CD14-positive monocyte (primary cell): ENCODE data around the gene ELP1. TPM values are rescaled to one million over a fixed set of nuclear protein-coding genes. Genes with fewer than 3 reads are reported as not detected.
A peak's percentile ranks its signal among the peaks of the same experiment; 100 is the strongest.

Experiments used
- DNase-seq, 3 donors: peaks; one replicate each; pipeline ENCODE4 v3.0.0-alpha.2; 2011 to 2022
- H2AFZ ChIP-seq: 2 replicates; pipeline ENCODE4 v1.6.0; 2012; ENCODE audit warnings: mild to moderate bottlenecking, low read depth, low read length, inconsistent platforms; ENCODE audit not compliant: insufficient read depth, poor library complexity, severe bottlenecking
- H3K27ac ChIP-seq, 2 donors: 1 replicate in 1 of 2; 2 replicates in 1 of 2; pipeline ENCODE4 v1.5.1; 2012 to 2013; ENCODE audit warnings: low read length in 2 of 2, control low read depth in 1 of 2, inconsistent platforms in 1 of 2, low read depth in 1 of 2, mild to moderate bottlenecking in 1 of 2
- H3K27me3 ChIP-seq, 2 donors: one replicate each; pipeline versions ENCODE4 v1.6.0 to v1.6.1; 2011 to 2013; ENCODE audit warnings: low read length in 2 of 2; ENCODE audit not compliant: control insufficient read depth in 2 of 2, insufficient read depth in 2 of 2
- H3K36me3 ChIP-seq, 2 donors: replicated peaks in 1 of 2; 1 replicate in 1 of 2; 2 replicates in 1 of 2; pipeline versions ENCODE4 v1.5.1 to v1.6.1; 2012 to 2013; ENCODE audit warnings: low read length in 2 of 2, control low read depth in 1 of 2, inconsistent platforms in 1 of 2, mild to moderate bottlenecking in 1 of 2; ENCODE audit not compliant: insufficient read depth in 2 of 2, control insufficient read depth in 1 of 2
- H3K4me1 ChIP-seq, 2 donors: 1 replicate in 1 of 2; 2 replicates in 1 of 2; pipeline versions ENCODE4 v1.5.1 to v1.6.1; 2012 to 2013; ENCODE audit warnings: low read length in 2 of 2, control low read depth in 1 of 2, inconsistent platforms in 1 of 2, mild to moderate bottlenecking in 1 of 2, moderate library complexity in 1 of 2; ENCODE audit not compliant: insufficient read depth in 2 of 2, control insufficient read depth in 1 of 2
- H3K4me2 ChIP-seq: replicated peaks from 2 replicates; pipeline ENCODE3; 2012; ENCODE audit warnings: low read length, moderate library complexity, mild to moderate bottlenecking; ENCODE audit not compliant: poor library complexity, severe bottlenecking; ENCODE audit errors: extremely low read depth
- H3K4me3 ChIP-seq, 3 experiments: fragments of 200-600 bp in 1 of 3; sonication (generic) in 1 of 3; replicated peaks in 1 of 3; 1 replicate in 2 of 3; 2 replicates in 1 of 3; pipeline ENCODE4 v1.5.1; 2011 to 2013; ENCODE audit warnings: low read length in 3 of 3, mild to moderate bottlenecking in 3 of 3, control low read depth in 2 of 3, low read depth in 2 of 3, inconsistent platforms in 1 of 3, moderate library complexity in 1 of 3
- H3K79me2 ChIP-seq: 2 replicates; pipeline ENCODE4 v1.6.0; 2012; ENCODE audit warnings: mild to moderate bottlenecking, control low read depth, inconsistent platforms, low read length, moderate library complexity; ENCODE audit not compliant: insufficient read depth
- H3K9ac ChIP-seq: 2 replicates; pipeline ENCODE4 v1.6.0; 2017; ENCODE audit warnings: low read length, mild to moderate bottlenecking; ENCODE audit not compliant: insufficient read depth, poor library complexity, severe bottlenecking
- H3K9me3 ChIP-seq, 2 donors: replicated peaks in 1 of 2; 1 replicate in 1 of 2; 2 replicates in 1 of 2; pipeline versions ENCODE4 v1.5.1 to v1.6.1; 2012 to 2013; ENCODE audit warnings: low read length in 2 of 2, control low read depth in 1 of 2; ENCODE audit not compliant: control insufficient read depth in 1 of 2, insufficient read depth in 1 of 2
- H4K20me1 ChIP-seq: 2 replicates; pipeline ENCODE4 v1.6.0; 2012; ENCODE audit warnings: mild to moderate bottlenecking, low read length, control low read depth, moderate library complexity; ENCODE audit not compliant: insufficient read depth
- H3K27ac Mint-ChIP-seq, 7 donors: one replicate each; pipeline ENCODE4 v1.8.0; 2020; ENCODE audit warnings: mild to moderate bottlenecking in 7 of 7, mixed read lengths in 7 of 7, moderate library complexity in 6 of 7, inconsistent platforms in 2 of 7
- H3K27me3 Mint-ChIP-seq, 3 donors: one replicate each; pipeline ENCODE4 v1.8.0; 2021 to 2022; ENCODE audit warnings: low read depth in 3 of 3, mild to moderate bottlenecking in 3 of 3, mixed read lengths in 3 of 3, moderate library complexity in 3 of 3, inconsistent platforms in 1 of 3
- H3K36me3 Mint-ChIP-seq, 2 donors: one replicate each; pipeline ENCODE4 v1.8.0; 2020; ENCODE audit warnings: mixed read lengths in 2 of 2, inconsistent platforms in 1 of 2, mild to moderate bottlenecking in 1 of 2
- H3K4me1 Mint-ChIP-seq: one replicate; pipeline ENCODE4 v1.8.0; 2020; ENCODE audit warnings: mild to moderate bottlenecking, mixed read lengths
- H3K4me3 Mint-ChIP-seq, 2 donors: one replicate each; pipeline ENCODE4 v1.8.0; 2020; ENCODE audit warnings: mild to moderate bottlenecking in 2 of 2, mixed read lengths in 2 of 2, moderate library complexity in 1 of 2
- H3K9me3 Mint-ChIP-seq, 7 donors: one replicate each; pipeline ENCODE4 v1.8.0; 2020 to 2022; ENCODE audit warnings: mixed read lengths in 7 of 7, mild to moderate bottlenecking in 6 of 7, moderate library complexity in 6 of 7, inconsistent platforms in 2 of 7
- WGBS: methylation state at CpG from one replicate; pipeline ENCODE4 v1.1.5; 2013; ENCODE audit warnings: missing lambda C conversion rate; ENCODE audit not compliant: insufficient coverage; 5-methylcytosine and 5-hydroxymethylcytosine counted together
- intact Hi-C, 2 donors: fragments of 100-400 bp; cut with micrococcal nuclease; formaldehyde crosslinking; loops; one replicate each; pipeline versions ENCODE4 v1.15.0 to v1.15.1; 2023
- polyA plus RNA-seq, 3 donors: library from polyadenylated mRNA; depleted of rRNA in 1 of 3; unstranded in 2 of 3; stranded (reverse) in 1 of 3; fragments of 300-500 nt in 2 of 3; fragments of >200 nt in 1 of 3; fragmentation: Illumina TruSeq in 2 of 3; gene quantifications; 1 replicate in 2 of 3; 2 replicates in 1 of 3; pipeline ENCODE4 v1.2.3, GENCODE V29; 2012 to 2021
- TF ChIP-seq, protein P1 (sequence below): fragments of 200-600 bp; IDR thresholded peaks from one replicate; pipeline ENCODE4 v1.8.0; 2022; ENCODE audit warnings: antibody characterized with exemption, mild to moderate bottlenecking

Gene ELP1
- polyA plus RNA-seq, 3 donors, result 7.9 to 12.2 (median 11.1) TPM

DNA sequence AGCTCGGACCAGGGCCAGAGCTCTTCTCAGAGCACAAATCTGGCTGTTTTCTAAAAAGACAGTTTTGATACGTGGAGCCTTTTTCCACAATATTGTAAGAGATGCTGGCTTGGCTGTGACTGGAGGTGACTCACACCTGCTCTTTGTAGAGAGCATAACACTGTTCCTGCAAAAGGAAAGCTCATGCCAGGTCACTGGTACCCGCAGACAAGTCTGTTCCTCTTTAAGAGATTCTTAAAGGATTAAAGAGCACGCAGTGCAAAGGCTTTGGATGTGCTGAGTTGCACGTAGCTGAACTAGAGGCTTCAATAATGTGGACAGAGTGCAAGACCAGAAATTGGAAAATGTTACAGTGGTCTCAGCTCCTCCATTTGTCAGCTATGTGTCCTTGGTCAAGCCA lies 97.1 kb downstream of the ELP1 start:
- peak overlapping the region in 1 of 7 donors; percentile 15 for H3K27ac Mint-ChIP-seq
- Histone ChIP-seq H2AFZ (no peak overlapping the region), H3K36me3 (no peaks in the 10 kb centered on the region), H3K79me2 (no peaks in the 10 kb centered on the region), H4K20me1 (no peaks in the 10 kb centered on the region), H3K9me3 (no peaks in the 10 kb centered on the region), H3K4me1 (peaks cover 22 to 32% of the 10 kb centered on the region in 2 donors), H3K4me3 (no peak overlapping the region), H3K4me2 (no peak overlapping the region), H3K27me3 (no peaks in the 10 kb centered on the region), H3K9ac (no peak overlapping the region), H3K27ac (no peak overlapping the region)
- TF ChIP-seq, protein P1, sequence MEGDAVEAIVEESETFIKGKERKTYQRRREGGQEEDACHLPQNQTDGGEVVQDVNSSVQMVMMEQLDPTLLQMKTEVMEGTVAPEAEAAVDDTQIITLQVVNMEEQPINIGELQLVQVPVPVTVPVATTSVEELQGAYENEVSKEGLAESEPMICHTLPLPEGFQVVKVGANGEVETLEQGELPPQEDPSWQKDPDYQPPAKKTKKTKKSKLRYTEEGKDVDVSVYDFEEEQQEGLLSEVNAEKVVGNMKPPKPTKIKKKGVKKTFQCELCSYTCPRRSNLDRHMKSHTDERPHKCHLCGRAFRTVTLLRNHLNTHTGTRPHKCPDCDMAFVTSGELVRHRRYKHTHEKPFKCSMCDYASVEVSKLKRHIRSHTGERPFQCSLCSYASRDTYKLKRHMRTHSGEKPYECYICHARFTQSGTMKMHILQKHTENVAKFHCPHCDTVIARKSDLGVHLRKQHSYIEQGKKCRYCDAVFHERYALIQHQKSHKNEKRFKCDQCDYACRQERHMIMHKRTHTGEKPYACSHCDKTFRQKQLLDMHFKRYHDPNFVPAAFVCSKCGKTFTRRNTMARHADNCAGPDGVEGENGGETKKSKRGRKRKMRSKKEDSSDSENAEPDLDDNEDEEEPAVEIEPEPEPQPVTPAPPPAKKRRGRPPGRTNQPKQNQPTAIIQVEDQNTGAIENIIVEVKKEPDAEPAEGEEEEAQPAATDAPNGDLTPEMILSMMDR, result no peak
- no peak overlapping the region for H3K4me3 Mint-ChIP-seq
- peaks cover 0 to 3% (median 2%) of the 10 kb centered on the region in 3 donors for H3K27me3 Mint-ChIP-seq
- no peak for DNase-seq
- peaks cover 25% of the 10 kb centered on the region for H3K4me1 Mint-ChIP-seq
- 94% methylated on average over 4 of the region's 5 CpGs for WGBS
- H3K9me3 Mint-ChIP-seq, result peaks cover 0 to 4% (median 0%) of the 10 kb centered on the region in 7 donors
- intact Hi-C loops, result no loop called here
- H3K36me3 Mint-ChIP-seq, result no peaks in the 10 kb centered on the region

DNA sequence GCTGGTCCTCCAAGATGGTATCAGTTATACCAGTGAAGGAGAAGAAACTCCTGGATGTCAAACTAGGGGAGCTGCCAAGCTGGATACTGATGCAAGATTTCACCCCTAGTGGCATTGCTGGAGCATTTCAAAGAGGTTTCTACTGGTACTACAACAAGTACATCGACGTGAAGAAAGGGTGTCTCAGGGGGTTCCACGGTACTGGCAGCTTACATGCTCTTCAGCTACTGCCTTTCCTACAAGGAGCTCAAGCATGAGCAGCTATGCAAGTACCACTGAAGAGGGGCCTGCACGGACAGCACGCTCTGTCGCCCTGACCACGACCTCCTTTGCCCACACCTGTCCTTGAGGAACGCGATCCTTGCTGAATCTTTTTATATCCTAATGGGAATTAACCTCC lies 97.6 kb downstream of the ELP1 start:
- Mint-ChIP-seq H3K4me1 (peaks cover 25% of the 10 kb centered on the region), H3K9me3 (peaks cover 0 to 4% (median 0%) of the 10 kb centered on the region in 7 donors), H3K27me3 (peaks cover 0 to 3% (median 2%) of the 10 kb centered on the region in 3 donors), H3K4me3 (no peak overlapping the region), H3K36me3 (no peaks in the 10 kb centered on the region), H3K27ac (peak overlapping the region in 1 of 7 donors; percentile 31)
- Histone ChIP-seq H2AFZ (peak overlapping the region; percentile 25), H3K36me3 (no peaks in the 10 kb centered on the region), H3K4me3 (no peak overlapping the region), H3K27me3 (no peaks in the 10 kb centered on the region), H4K20me1 (no peaks in the 10 kb centered on the region), H3K4me2 (no peak overlapping the region), H3K4me1 (peaks cover 22 to 31% of the 10 kb centered on the region in 2 donors), H3K79me2 (no peaks in the 10 kb centered on the region), H3K9ac (no peak overlapping the region), H3K9me3 (no peaks in the 10 kb centered on the region), H3K27ac (no peak overlapping the region)
- intact Hi-C loops, result no loop called here
- DNase-seq, result no peak
- TF ChIP-seq, protein P1, result no peak
- WGBS, result 95% methylated on average over 9 of the region's 9 CpGs
